SK-N-SH treated with all-trans-retinoic acid at 6 μM for 48 hours (cell line): ENCODE data around the gene ZBTB17.

ENCODE experiments used
- ATAC-seq: fragments of 200-7000 bp; cut with Tn5 transposase; 3 replicates; pipeline ENCODE4 v1.9.1; 2020; ENCODE audit warnings: mild to moderate bottlenecking, moderate library complexity
- BACH2 ChIP-seq: fragments of 250-450 bp; sonication (Bioruptor Pico); IDR thresholded peaks from 2 replicates; pipeline ENCODE4 v1.9.0; 2021; ENCODE audit warnings: mild to moderate bottlenecking, borderline replicate concordance
- CREB5 ChIP-seq: fragments of 250-450 bp; sonication (Bioruptor Pico); IDR thresholded peaks from 2 replicates; pipeline ENCODE4 v1.5.1; 2020; ENCODE audit warnings: low read depth, mild to moderate bottlenecking, moderate library complexity
- CSDC2 ChIP-seq: fragments of 250-450 bp; sonication (Bioruptor Pico); IDR thresholded peaks from 2 replicates; pipeline ENCODE4 v1.5.0; 2020; ENCODE audit warnings: mild to moderate bottlenecking, moderate library complexity
- CSRNP3 ChIP-seq: fragments of 250-450 bp; sonication (Bioruptor Pico); IDR thresholded peaks from 2 replicates; pipeline ENCODE4 v1.5.1; 2021; ENCODE audit warnings: mild to moderate bottlenecking, moderate library complexity
- ESRRG ChIP-seq: fragments of 250-450 bp; sonication (Bioruptor Pico); IDR thresholded peaks from 2 replicates; pipeline ENCODE4 v1.6.1; 2021; ENCODE audit warnings: mild to moderate bottlenecking
- GLIS3 ChIP-seq: fragments of 250-450 bp; sonication (Bioruptor Pico); IDR thresholded peaks from 2 replicates; pipeline ENCODE4 v1.5.0; 2020; ENCODE audit warnings: mild to moderate bottlenecking, moderate library complexity
- ISL1 ChIP-seq: fragments of 250-450 bp; sonication (Bioruptor Pico); IDR thresholded peaks from 2 replicates; pipeline ENCODE4 v2.1.2; 2022; ENCODE audit warnings: mild to moderate bottlenecking, moderate library complexity
- OSR1 ChIP-seq: fragments of 250-450 bp; sonication (Bioruptor Pico); IDR thresholded peaks from 2 replicates; pipeline ENCODE4 v1.8.0; 2022; ENCODE audit warnings: moderate library complexity, mild to moderate bottlenecking, inconsistent platforms
- POU6F1 ChIP-seq: fragments of 250-450 bp; sonication (Bioruptor Pico); IDR thresholded peaks from 2 replicates; pipeline ENCODE4 v1.8.0; 2021; ENCODE audit warnings: low read depth, mild to moderate bottlenecking, moderate library complexity, borderline replicate concordance
- PPARA ChIP-seq: fragments of 250-450 bp; sonication (Bioruptor Pico); IDR thresholded peaks from 2 replicates; pipeline ENCODE4 v1.5.0; 2020; ENCODE audit warnings: mild to moderate bottlenecking, borderline replicate concordance
- RARB ChIP-seq: fragments of 250-450 bp; sonication (Bioruptor Pico); IDR thresholded peaks from 2 replicates; pipeline ENCODE4 v1.8.0; 2021; ENCODE audit warnings: mild to moderate bottlenecking, moderate library complexity
- SNAI2 ChIP-seq: fragments of 250-450 bp; sonication (Bioruptor Pico); IDR thresholded peaks from 2 replicates; pipeline ENCODE4 v1.5.0; 2020; ENCODE audit warnings: mild to moderate bottlenecking, moderate library complexity
- TCF4 ChIP-seq: fragments of 250-450 bp; sonication (Bioruptor Pico); IDR thresholded peaks from 2 replicates; pipeline ENCODE4 v1.8.0; 2021; ENCODE audit warnings: mild to moderate bottlenecking, moderate library complexity, borderline replicate concordance
- TOX ChIP-seq: fragments of 250-450 bp; sonication (Bioruptor Pico); IDR thresholded peaks from 2 replicates; pipeline ENCODE4 v1.8.0; 2021; ENCODE audit warnings: mild to moderate bottlenecking, moderate library complexity, borderline replicate concordance
- TSHZ2 ChIP-seq: fragments of 250-450 bp; sonication (Bioruptor Pico); IDR thresholded peaks from 2 replicates; pipeline ENCODE4 v1.5.0; 2020; ENCODE audit warnings: mild to moderate bottlenecking, moderate library complexity
- ZC3H10 ChIP-seq: fragments of 250-450 bp; sonication (Bioruptor Pico); IDR thresholded peaks from 2 replicates; pipeline ENCODE4 v1.5.1; 2021; ENCODE audit warnings: mild to moderate bottlenecking, moderate library complexity
- ZFP3 ChIP-seq: fragments of 250-450 bp; sonication (Bioruptor Pico); IDR thresholded peaks from 2 replicates; pipeline ENCODE4 v1.5.0; 2020; ENCODE audit warnings: mild to moderate bottlenecking, moderate library complexity
- ZFP30 ChIP-seq: fragments of 450-650 bp; formaldehyde crosslinking; IDR thresholded peaks from 2 replicates; pipeline ENCODE4 v1.5.0; 2022; ENCODE audit warnings: mild to moderate bottlenecking, moderate library complexity
- ZNF565 ChIP-seq: fragments of 450-650 bp; formaldehyde crosslinking; conservative IDR thresholded peaks from 2 replicates; pipeline ENCODE4 v1.5.0; 2020; ENCODE audit warnings: low read depth, mild to moderate bottlenecking, moderate library complexity
- ZNF70 ChIP-seq: fragments of 450-650 bp; formaldehyde crosslinking; IDR thresholded peaks from 2 replicates; pipeline ENCODE4 v1.5.0; 2020; ENCODE audit warnings: mild to moderate bottlenecking, moderate library complexity

Gene ZBTB17

GRCh38 chr1:16019644-16020277, 43.9 kb upstream of the ZBTB17 start:
- peak; percentile 12 for ATAC-seq
- TF ChIP-seq CSRNP3, result no peak
- TF ChIP-seq ISL1 (CRISPR knock-in tag), result no peak
- TF ChIP-seq PPARA (CRISPR knock-in tag), result no peak
- no peak for TF ChIP-seq ZC3H10
- TF ChIP-seq TCF4 (CRISPR knock-in tag), result no peak
- TF ChIP-seq OSR1 (CRISPR knock-in tag), result no peak
- no peak for TF ChIP-seq GLIS3 (CRISPR knock-in tag)
- TF ChIP-seq CREB5 (CRISPR knock-in tag), result no peak
- TF ChIP-seq CSDC2 (CRISPR knock-in tag), result no peak
- TF ChIP-seq TOX, result no peak
- no peak for TF ChIP-seq ZFP30 (CRISPR knock-in tag)
- no peak for TF ChIP-seq SNAI2 (CRISPR knock-in tag)
- no peak for TF ChIP-seq ZNF565
- no peak for TF ChIP-seq POU6F1 (CRISPR knock-in tag)
- no peak for TF ChIP-seq BACH2 (CRISPR knock-in tag)
- TF ChIP-seq ZFP3 (CRISPR knock-in tag), result no peak
- no peak for TF ChIP-seq ESRRG (CRISPR knock-in tag)
- no peak for TF ChIP-seq RARB (CRISPR knock-in tag)
- TF ChIP-seq TSHZ2 (CRISPR knock-in tag), result no peak
- no peak for TF ChIP-seq ZNF70

DNA sequence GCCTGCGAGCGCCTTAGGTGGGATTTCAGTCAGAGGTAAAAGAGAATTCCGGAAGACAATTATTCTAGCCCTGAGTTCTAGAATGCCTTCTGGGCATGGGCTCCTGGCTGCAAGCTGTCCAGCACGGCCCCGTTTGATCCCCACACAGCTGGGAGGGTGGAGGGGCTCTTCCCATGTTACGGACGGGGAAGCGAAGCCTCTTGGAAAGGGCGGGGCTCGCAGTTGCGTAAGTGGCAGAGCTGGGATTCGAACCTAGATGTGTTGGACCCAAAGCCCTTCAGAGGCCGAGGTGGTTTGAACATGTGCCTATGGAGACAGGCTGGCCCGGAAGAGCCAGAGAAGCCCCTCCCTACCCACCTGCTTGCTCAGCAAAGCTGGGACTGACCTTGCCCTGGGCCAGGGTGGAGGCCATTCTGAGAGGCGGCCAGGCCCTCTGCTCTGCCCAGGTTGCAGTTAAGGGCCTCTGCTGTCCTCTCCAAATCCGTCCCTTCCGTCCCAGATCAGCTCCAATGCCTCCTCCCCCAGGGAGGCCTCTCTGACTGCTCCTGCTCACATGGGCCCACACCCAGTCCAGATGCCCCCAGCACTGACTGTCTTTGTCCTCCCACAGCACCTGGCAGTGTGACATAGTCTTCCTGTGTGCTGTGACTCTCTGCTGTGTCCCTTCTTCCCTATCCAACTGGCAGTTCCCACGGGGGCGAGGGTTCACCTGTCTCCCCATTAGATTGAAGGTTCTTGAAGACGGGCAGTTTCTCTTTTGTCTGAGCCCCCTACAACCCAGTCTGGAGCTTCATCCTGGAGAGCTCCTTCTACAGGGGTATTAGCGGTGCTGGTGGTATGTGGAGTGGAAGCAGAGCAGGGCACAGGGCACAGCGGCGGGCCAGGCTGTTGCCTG, 43.1 kb upstream of the ZBTB17 start:
- peak; percentile 26 for ATAC-seq
- TF ChIP-seq CSRNP3 (no peak), TSHZ2 (CRISPR knock-in tag) (no peak), OSR1 (CRISPR knock-in tag) (no peak)
